GM19397 (cell line): ENCODE measurements around the gene ZFP92.

ENCODE experiments used
- ATAC-seq: cut with Tn5 transposase; IDR thresholded peaks from one replicate; pipeline ENCODE4 v1.9.1; 2021; ENCODE audit warnings: mild to moderate bottlenecking, moderate library complexity; ENCODE audit not compliant: unreplicated experiment

Gene ZFP92

DNA sequence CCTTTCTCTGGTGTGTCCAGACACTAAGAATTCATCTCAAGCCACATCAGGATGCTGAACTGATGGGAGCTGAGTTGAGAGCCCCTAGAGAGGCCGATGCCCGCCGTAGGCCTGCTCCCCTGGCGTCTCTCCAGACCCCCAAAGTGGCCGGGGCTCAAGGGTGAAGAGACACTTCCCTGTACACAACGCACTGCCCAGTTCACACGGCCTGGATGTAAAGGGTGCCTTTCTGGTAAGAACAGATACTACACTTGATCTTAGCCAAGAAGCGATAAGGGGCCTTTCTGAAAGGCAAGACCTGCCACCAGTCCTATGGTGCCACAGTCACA lies 39.6 kb downstream of the ZFP92 start:
- no peak for ATAC-seq

DNA sequence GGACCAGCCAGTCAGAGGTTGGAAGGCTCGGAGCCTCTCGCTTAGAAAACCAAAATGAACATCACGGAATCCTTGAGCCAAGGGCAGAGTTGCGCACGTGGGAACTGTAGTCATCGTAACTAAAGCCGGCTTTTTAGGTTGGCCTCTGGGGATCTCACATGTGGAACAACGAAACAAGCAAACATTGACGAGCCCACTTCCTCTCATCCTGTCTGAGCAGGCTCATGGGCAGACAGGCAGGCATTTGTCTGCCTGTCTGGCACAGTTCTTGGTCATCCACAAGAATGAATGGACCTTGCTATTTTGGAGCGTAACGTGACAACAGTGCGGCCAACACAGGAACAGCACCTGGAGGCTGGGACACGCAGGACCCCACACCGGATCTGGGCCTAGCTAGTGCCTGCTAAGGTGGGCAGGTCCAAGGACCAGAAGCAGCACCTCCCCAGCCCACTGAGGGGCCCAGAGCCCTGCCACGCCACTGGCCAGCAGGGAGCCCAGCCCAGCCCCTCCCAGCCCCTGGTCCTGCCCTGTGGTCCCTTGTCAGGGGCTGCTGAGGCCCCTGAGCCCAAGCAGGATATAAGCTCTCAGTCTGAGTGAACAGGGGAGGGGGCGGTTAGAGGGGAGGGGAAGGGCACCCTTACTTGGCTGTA lies 43.8 kb downstream of the ZFP92 start:
- no peak for ATAC-seq

GRCh38 chrX:153455571-153455970 lies 44.3 kb downstream of the ZFP92 start:
- ATAC-seq: no peak

DNA sequence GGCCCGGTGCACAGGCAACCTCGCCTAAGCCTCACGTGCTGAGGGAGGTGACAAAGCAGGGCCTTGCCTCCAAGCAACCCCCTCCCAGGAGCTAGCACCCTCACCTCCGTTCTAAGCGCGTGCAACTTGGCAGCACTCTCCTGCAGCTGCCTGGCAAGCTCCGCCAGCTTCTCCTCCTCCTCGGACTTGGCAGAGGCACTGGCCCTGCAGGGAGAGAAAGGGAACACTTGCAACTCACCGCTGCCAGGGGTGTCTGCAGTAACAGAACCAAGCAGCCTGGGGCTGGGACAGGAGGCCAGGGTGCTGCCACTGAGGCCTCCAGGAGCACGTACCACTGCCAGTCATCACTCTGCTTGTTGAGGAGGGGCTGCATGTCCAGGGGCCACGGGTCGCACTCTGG lies 44.9 kb downstream of the ZFP92 start:
- no peak for ATAC-seq

GRCh38 chrX:153456704-153457103 lies 45.4 kb downstream of the ZFP92 start:
- ATAC-seq: no peak

GRCh38 chrX:153457136-153457825 lies 46.0 kb downstream of the ZFP92 start:
- ATAC-seq: no peak

GRCh38 chrX:153457827-153458466 lies 46.7 kb downstream of the ZFP92 start:
- ATAC-seq: no peak

GRCh38 chrX:153458476-153458875 lies 47.2 kb downstream of the ZFP92 start:
- ATAC-seq: no peak

DNA sequence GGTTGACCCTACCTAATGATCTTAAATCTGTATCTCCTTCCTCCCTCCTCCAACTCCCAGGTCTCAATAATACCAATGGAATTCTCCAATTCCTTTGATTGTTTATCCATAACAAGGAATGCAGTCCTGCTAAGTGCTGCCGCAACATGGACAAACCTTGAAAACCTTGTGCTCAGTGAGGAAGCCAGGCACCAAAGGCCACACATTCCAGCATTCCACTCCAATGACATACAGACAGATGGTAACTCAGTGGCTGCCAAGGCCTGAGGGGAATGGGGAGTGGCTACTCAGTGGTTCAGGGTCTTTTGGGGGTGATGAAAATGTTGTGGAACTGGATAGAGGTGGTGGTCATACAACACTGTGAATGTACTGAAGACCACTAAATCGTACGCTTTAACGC lies 48.7 kb downstream of the ZFP92 start:
- no peak for ATAC-seq

GRCh38 chrX:153460826-153461225 lies 49.6 kb downstream of the ZFP92 start:
- no peak for ATAC-seq
